Astrocyte of the cerebellum (primary cell): ENCODE measurements around the gene DMBX1.

ENCODE experiments used
- DNase-seq: peaks from one replicate; pipeline ENCODE4 v3.0.0-alpha.2; 2011; ENCODE audit warnings: low read depth
- H3K4me3 ChIP-seq: 2 replicates; pipeline ENCODE4 v1.5.1; 2011; ENCODE audit warnings: mild to moderate bottlenecking, low read depth, low read length, moderate library complexity
- in situ Hi-C: cut with HindIII; loops from 2 replicates; pipeline ENCODE4 v1.10.0; 2017; ENCODE audit warnings: low sequenced_read_pairs
- TF ChIP-seq, protein P1 (sequence below): IDR thresholded peaks from 2 replicates; pipeline ENCODE4 v1.5.1; 2012; ENCODE audit warnings: low read length, low read depth, moderate library complexity, mild to moderate bottlenecking; ENCODE audit errors: missing control alignments

DMBX1 gene

GRCh38 chr1:46451948-46452930, 37.4 kb upstream of the DMBX1 start:
- in situ Hi-C loops, result no loop called here
- DNase-seq, result no peak
- no peak overlapping the region for H3K4me3 ChIP-seq
- TF ChIP-seq, protein P1, sequence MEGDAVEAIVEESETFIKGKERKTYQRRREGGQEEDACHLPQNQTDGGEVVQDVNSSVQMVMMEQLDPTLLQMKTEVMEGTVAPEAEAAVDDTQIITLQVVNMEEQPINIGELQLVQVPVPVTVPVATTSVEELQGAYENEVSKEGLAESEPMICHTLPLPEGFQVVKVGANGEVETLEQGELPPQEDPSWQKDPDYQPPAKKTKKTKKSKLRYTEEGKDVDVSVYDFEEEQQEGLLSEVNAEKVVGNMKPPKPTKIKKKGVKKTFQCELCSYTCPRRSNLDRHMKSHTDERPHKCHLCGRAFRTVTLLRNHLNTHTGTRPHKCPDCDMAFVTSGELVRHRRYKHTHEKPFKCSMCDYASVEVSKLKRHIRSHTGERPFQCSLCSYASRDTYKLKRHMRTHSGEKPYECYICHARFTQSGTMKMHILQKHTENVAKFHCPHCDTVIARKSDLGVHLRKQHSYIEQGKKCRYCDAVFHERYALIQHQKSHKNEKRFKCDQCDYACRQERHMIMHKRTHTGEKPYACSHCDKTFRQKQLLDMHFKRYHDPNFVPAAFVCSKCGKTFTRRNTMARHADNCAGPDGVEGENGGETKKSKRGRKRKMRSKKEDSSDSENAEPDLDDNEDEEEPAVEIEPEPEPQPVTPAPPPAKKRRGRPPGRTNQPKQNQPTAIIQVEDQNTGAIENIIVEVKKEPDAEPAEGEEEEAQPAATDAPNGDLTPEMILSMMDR, result no peak

DNA sequence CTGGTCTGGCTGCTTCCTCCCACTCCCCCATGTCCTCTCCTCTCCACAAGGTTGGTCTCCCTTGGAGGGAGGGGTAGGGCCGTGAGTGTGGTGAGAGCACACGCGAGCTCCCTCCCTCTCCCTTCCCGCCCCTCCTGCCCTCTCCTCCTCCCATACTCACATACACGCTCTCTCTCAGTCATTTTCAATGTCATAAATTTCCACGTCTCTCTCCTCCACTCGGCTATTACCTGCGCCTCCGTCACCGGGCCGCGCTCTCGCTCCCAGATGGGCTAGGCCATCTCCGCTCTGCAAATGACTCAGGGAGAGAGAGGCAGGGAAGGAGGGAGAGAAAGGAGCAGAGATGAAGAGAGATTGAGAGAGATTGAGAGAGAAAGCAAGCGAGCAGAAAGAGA, 36.7 kb upstream of the DMBX1 start:
- DNase-seq, result no peak
- TF ChIP-seq, protein P1, result no peak
- in situ Hi-C loops, result no loop called here
- no peak overlapping the region for H3K4me3 ChIP-seq

DNA sequence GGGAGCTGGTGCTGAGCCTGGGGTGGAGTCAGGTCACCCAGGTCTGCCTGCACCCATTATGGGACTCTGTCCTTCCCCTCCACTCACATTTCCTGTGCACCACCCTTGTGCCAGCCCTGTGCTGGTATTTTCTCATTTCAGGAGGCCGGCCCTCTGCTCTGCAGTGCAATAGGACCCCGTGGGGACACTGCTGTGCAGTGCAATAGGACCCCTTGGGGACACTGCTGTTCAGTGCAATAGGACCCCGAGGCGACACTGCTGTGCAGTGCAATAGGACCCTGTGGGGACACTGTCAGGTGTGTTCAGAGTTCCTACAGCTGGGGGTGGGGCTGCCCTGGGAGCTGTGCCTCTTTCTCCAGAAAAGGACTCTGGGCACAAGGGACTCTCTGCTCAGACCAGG, 36.2 kb upstream of the DMBX1 start:
- in situ Hi-C loops, result no loop called here
- no peak for DNase-seq
- no peak overlapping the region for H3K4me3 ChIP-seq
- TF ChIP-seq, protein P1, result no peak

- DNase-seq, result no peak
- in situ Hi-C loops, result no loop called here
- no peak overlapping the region for H3K4me3 ChIP-seq
- TF ChIP-seq, protein P1, result no peak
These were observed 33.7 kb upstream of the DMBX1 start for GRCh38 chr1:46455951-46456350.

GRCh38 chr1:46456411-46456963, 33.1 kb upstream of the DMBX1 start:
- no peak for DNase-seq
- H3K4me3 ChIP-seq, result no peak overlapping the region
- TF ChIP-seq, protein P1, result no peak
- in situ Hi-C loops, result no loop called here

- DNase-seq, result no peak
- H3K4me3 ChIP-seq, result no peak overlapping the region
- TF ChIP-seq, protein P1, result no peak
- in situ Hi-C loops, result no loop called here
These were observed 32.5 kb upstream of the DMBX1 start for GRCh38 chr1:46457178-46457577.
